Measurements from ENCODE around the gene LRRC4.

Gene LRRC4

GRCh38 chr7:128017862-128018845 is 13.1 kb downstream of the LRRC4 start:
- DNase-seq (ENCODE audit: low read depth) = no peak
- no peak overlapping the region for H3K4me3 ChIP-seq (ENCODE audit: low read length)
- TF ChIP-seq CTCF (conservative IDR thresholded peaks at IDR 0.05; ENCODE audit: low read length) = no peak

GRCh38 chr7:128017460-128017859 is 13.8 kb downstream of the LRRC4 start:
- DNase-seq (ENCODE audit: low read depth) = no peak
- H3K4me3 ChIP-seq (ENCODE audit: low read length) = no peak overlapping the region
- no peak for TF ChIP-seq CTCF (conservative IDR thresholded peaks at IDR 0.05; ENCODE audit: low read length)

GRCh38 chr7:128014811-128015210 is 16.4 kb downstream of the LRRC4 start:
- no peak for DNase-seq (ENCODE audit: low read depth)
- no peak overlapping the region for H3K4me3 ChIP-seq (ENCODE audit: low read length)
- no peak for TF ChIP-seq CTCF (conservative IDR thresholded peaks at IDR 0.05; ENCODE audit: low read length)

GRCh38 chr7:128011131-128011661 is 20.0 kb downstream of the LRRC4 start:
- TF ChIP-seq CTCF (conservative IDR thresholded peaks at IDR 0.05; ENCODE audit: low read length) = no peak
- DNase-seq (ENCODE audit: low read depth) = no peak
- no peak overlapping the region for H3K4me3 ChIP-seq (ENCODE audit: low read length)

GRCh38 chr7:128010391-128011127 is 20.7 kb downstream of the LRRC4 start:
- DNase-seq (ENCODE audit: low read depth) = no peak
- TF ChIP-seq CTCF (conservative IDR thresholded peaks at IDR 0.05; ENCODE audit: low read length) = no peak; the same call in 1 of the 2 replicates
- H3K4me3 ChIP-seq (ENCODE audit: low read length) = no peak overlapping the region

- no peak overlapping the region for H3K4me3 ChIP-seq (ENCODE audit: low read length)
- TF ChIP-seq CTCF (conservative IDR thresholded peaks at IDR 0.05; ENCODE audit: low read length) = no peak
- no peak for DNase-seq (ENCODE audit: low read depth)
These were observed 22.5 kb downstream of the LRRC4 start for GRCh38 chr7:128008744-128009143.

Measured in AG10803 (cell line).